Ovary (tissue), 9 donors: Measurements from ENCODE around the gene KLHL22. TPM values are rescaled to one million over a fixed set of nuclear protein-coding genes. Genes with fewer than 3 reads are reported as not detected.

Experiments
- DNase-seq, 5 donors: peaks; one replicate each; pipeline ENCODE4 v3.0.0-alpha.2; 2019 to 2020
- H3K27ac ChIP-seq, 2 donors: fragments of 200-600 bp; one replicate each; pipeline versions ENCODE4 v1.5.1 to v1.8.0; 2019 to 2022
- H3K27me3 ChIP-seq: fragments of 200-600 bp; one replicate; pipeline ENCODE4 v1.8.0; 2022
- H3K36me3 ChIP-seq: fragments of 200-600 bp; sonication (generic); one replicate; pipeline ENCODE4 v1.5.1; 2019
- H3K4me1 ChIP-seq: one replicate; pipeline ENCODE4 v1.8.1; 2013; ENCODE audit warnings: mild to moderate bottlenecking, moderate library complexity; ENCODE audit not compliant: insufficient read depth
- H3K4me3 ChIP-seq: fragments of 200-600 bp; sonication (generic); one replicate; pipeline ENCODE4 v1.5.1; 2017
- H3K9me3 ChIP-seq, 2 donors: fragments of 200-600 bp in 1 of 2; sonication (generic) in 1 of 2; one replicate each; pipeline versions ENCODE4 v1.5.1 to v1.8.1; 2013 to 2019; ENCODE audit warnings: mild to moderate bottlenecking in 1 of 2, moderate library complexity in 1 of 2
- CTCF ChIP-seq, 3 donors: fragments of 450-650 bp in 2 of 3; fragments of 200-600 bp in 1 of 3; IDR thresholded peaks; one replicate each; pipeline versions ENCODE4 v1.5.1 to v1.8.0; 2016 to 2022; ENCODE audit warnings: antibody characterized with exemption in 3 of 3, mild to moderate bottlenecking in 1 of 3
- EP300 ChIP-seq: sonication (generic); formaldehyde crosslinking; IDR thresholded peaks from one replicate; pipeline ENCODE4 v1.6.1; 2017; ENCODE audit warnings: antibody characterized with exemption
- POLR2A ChIP-seq: fragments of 450-650 bp; IDR thresholded peaks from one replicate; pipeline ENCODE4 v1.6.1; 2017; ENCODE audit warnings: antibody characterized with exemption, mild to moderate bottlenecking, moderate library complexity
- WGBS, 3 donors: extraction: QIAGEN DNeasy Blood & Tissue Kit in 1 of 3; methylation state at CpG; one replicate each; pipeline versions ENCODE4 v1.1.5 to v1.1.7; 2013 to 2017; 5-methylcytosine and 5-hydroxymethylcytosine counted together
- intact Hi-C, 4 donors: fragments of 100-400 bp; cut with DNase I; formaldehyde crosslinking; loops; one replicate each; pipeline versions ENCODE4 v1.11.0 to v1.15.1; 2022 to 2023
- polyA plus RNA-seq, 2 donors: library from polyadenylated mRNA; stranded (reverse); fragments of 200-250 nt in 1 of 2; fragments of 350-450 nt in 1 of 2; fragmentation: Illumina TruSeq in 1 of 2; extraction: RNeasy Lipid Tissue Mini Kit (QIAGEN cat#74804) in 1 of 2; gene quantifications; one replicate each; pipeline ENCODE4 v1.2.3, GENCODE V29; 2013 to 2014
- total RNA-seq, 7 donors: library from RNA; depleted of rRNA in 2 of 7; stranded (reverse); fragments of >200 nt in 2 of 7; fragmentation: NEBNext Ultra II Directional in 3 of 7; extraction: Animal tissue kit (Norgen Biotek cat#: 25700) in 3 of 7; gene quantifications; one replicate each; pipeline versions ENCODE4 v1.1.0 to v1.2.4, GENCODE V29; 2016 to 2023
- donor health status: DM: no; HTN: no; CAD: no; lungs with moderate emphysema.
- donor health status: DM: no; HTN: no; CAD: no.
- donor health status: Bipolar disorder and iron deficiency.
- donor health status: DM: yes; HTN: yes; CAD: no.
- donor health status: DM: no; HTN: no; CAD: no.
- donor health status: DM: yes; HTN: yes; CAD: no.

Gene KLHL22
- total and polyA plus RNA-seq, 9 donors, result 24.6 to 42.9 (median 28.7) TPM

GRCh38 chr22:20495861-20496681 is 476 bp upstream of the KLHL22 start:
- Histone ChIP-seq H3K27ac (peak overlapping the region; percentile 77 to 99), H3K36me3 (no peaks in the 10 kb centered on the region), H3K4me3 (peak overlapping the region; percentile 52), H3K27me3 (no peaks in the 10 kb centered on the region), H3K9me3 (no peaks in the 10 kb centered on the region), H3K4me1 (no peaks in the 10 kb centered on the region)
- peak; percentile 90 to 94 (median 92) for DNase-seq
- intact Hi-C loops, result loop anchor here (5.0 to 10.0 kb wide), 4 partner anchors 59 to 209 kb away; no protein-coding TSS in a partner anchor
- TF ChIP-seq CTCF (IDR thresholded peaks at IDR 0.05) (peak; percentile 83 to 94 (median 90)), POLR2A (peak; percentile 51), EP300 (no peak)
- WGBS, 3 donors, result 0 to 1% (median 0%) methylated on average over 34 to 54 of the region's 54 CpGs

- 95 to 97% (median 96%) methylated on average over 2 of the region's 2 CpGs for WGBS, 3 donors
- H3K27me3 ChIP-seq, result no peaks in the 10 kb centered on the region
- no peak overlapping the region for H3K4me3 ChIP-seq
- DNase-seq, result no peak
- H3K9me3 ChIP-seq, result no peaks in the 10 kb centered on the region
- H3K36me3 ChIP-seq, result no peaks in the 10 kb centered on the region
- no peak overlapping the region for H3K27ac ChIP-seq
- no peak for TF ChIP-seq EP300
- intact Hi-C loops, result loop anchor here in 2 of 4 donors (10.0 kb wide), 2 partner anchors 63 to 213 kb away; no protein-coding TSS in a partner anchor
- H3K4me1 ChIP-seq, result no peaks in the 10 kb centered on the region
Observed at GRCh38 chr22:20491346-20491745, 4.2 kb downstream of the KLHL22 start.

- WGBS, 3 donors, result 93 to 98% (median 97%) methylated on average over 1 of the region's 1 CpG
- Histone ChIP-seq H3K27me3 (no peaks in the 10 kb centered on the region), H3K9me3 (no peaks in the 10 kb centered on the region), H3K36me3 (no peaks in the 10 kb centered on the region), H3K27ac (no peak overlapping the region), H3K4me1 (no peaks in the 10 kb centered on the region), H3K4me3 (no peak overlapping the region)
- no peak for TF ChIP-seq EP300
- TF ChIP-seq POLR2A, result no peak
- TF ChIP-seq CTCF (IDR thresholded peaks at IDR 0.05), result no peak
- no peak for DNase-seq
- intact Hi-C loops, result loop anchor here in 2 of 4 donors (10.0 kb wide), 2 partner anchors 64 to 214 kb away; no protein-coding TSS in a partner anchor
Observed at GRCh38 chr22:20490941-20491307, 4.7 kb downstream of the KLHL22 start.

- H3K36me3 ChIP-seq, result no peaks in the 10 kb centered on the region
- intact Hi-C loops, result loop anchor here in 2 of 4 donors (10.0 kb wide), 2 partner anchors 64 to 214 kb away; no protein-coding TSS in a partner anchor
- H3K27me3 ChIP-seq, result no peaks in the 10 kb centered on the region
- H3K9me3 ChIP-seq, result no peaks in the 10 kb centered on the region
- H3K27ac ChIP-seq, result no peak overlapping the region
- no peak overlapping the region for H3K4me3 ChIP-seq
- WGBS, 3 donors, result 81 to 86% (median 83%) methylated on average over 6 of the region's 6 CpGs
- no peak for DNase-seq
- H3K4me1 ChIP-seq, result no peaks in the 10 kb centered on the region
- no peak for TF ChIP-seq CTCF (IDR thresholded peaks at IDR 0.05)
- TF ChIP-seq POLR2A, result no peak
- no peak for TF ChIP-seq EP300
Observed at GRCh38 chr22:20490183-20490940, 5.2 kb downstream of the KLHL22 start.
